Neutrophil (primary cell): ENCODE data around the gene CPSF3.

Experiments
- H3K27ac ChIP-seq: fragments of 200-600 bp; sonication (generic); 2 replicates; pipeline ENCODE4 v1.5.1; 2016; ENCODE audit warnings: mild to moderate bottlenecking, moderate library complexity
- H3K27me3 ChIP-seq: fragments of 200-600 bp; sonication (generic); 2 replicates; pipeline ENCODE4 v1.6.0; 2016; ENCODE audit warnings: mild to moderate bottlenecking
- H3K36me3 ChIP-seq: fragments of 200-600 bp; sonication (generic); 2 replicates; pipeline ENCODE4 v1.5.1; 2017
- H3K4me1 ChIP-seq, 2 experiments: fragments of 200-600 bp in 1 of 2; sonication (generic) in 1 of 2; 1 replicate in 1 of 2; 2 replicates in 1 of 2; pipeline versions ENCODE4 v1.5.1 to v1.6.1; 2013 to 2016; ENCODE audit warnings: low read depth in 1 of 2, low read length in 1 of 2, mild to moderate bottlenecking in 1 of 2, moderate library complexity in 1 of 2; ENCODE audit not compliant: control insufficient read depth in 1 of 2, insufficient read depth in 1 of 2
- H3K4me3 ChIP-seq, 2 experiments: fragments of 200-600 bp in 1 of 2; sonication (generic) in 1 of 2; 1 replicate in 1 of 2; 2 replicates in 1 of 2; pipeline ENCODE4 v1.5.1; 2013 to 2016; ENCODE audit warnings: low read depth in 1 of 2, low read length in 1 of 2, mild to moderate bottlenecking in 1 of 2, moderate library complexity in 1 of 2
- H3K9me3 ChIP-seq: fragments of 200-600 bp; sonication (generic); 2 replicates; pipeline ENCODE4 v1.5.1; 2016
- TF ChIP-seq, protein P1 (sequence below): fragments of 200-600 bp; sonication (generic); IDR thresholded peaks from 2 replicates; pipeline ENCODE4 v1.5.1; 2016; ENCODE audit warnings: antibody characterized with exemption

Gene CPSF3

DNA sequence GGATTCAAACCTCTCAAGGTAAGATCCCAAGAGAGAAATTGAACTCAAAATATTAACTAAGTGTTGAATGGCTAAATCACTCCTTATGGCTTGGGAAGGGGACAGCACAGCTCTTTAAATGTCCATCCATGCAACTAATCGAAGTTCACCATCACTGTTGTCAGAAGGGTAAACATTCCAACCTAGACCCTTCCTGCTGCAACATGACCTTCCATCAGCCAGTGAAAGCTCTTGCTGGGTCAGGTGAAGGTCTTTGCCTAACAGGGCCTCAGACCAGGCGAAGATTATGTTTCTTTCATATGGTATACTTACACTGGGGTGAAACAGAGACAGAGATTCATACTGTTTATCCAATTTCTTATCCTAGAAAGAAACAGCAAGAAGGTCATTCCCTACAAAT is 67.3 kb downstream of the CPSF3 start:
- H3K4me3 ChIP-seq: no peak overlapping the region
- no peaks in the 10 kb centered on the region for H3K4me1 ChIP-seq
- no peak overlapping the region for H3K27ac ChIP-seq
- H3K36me3 ChIP-seq: peaks cover 100% of the 10 kb centered on the region
- no peaks in the 10 kb centered on the region for H3K27me3 ChIP-seq
- TF ChIP-seq, protein P1, sequence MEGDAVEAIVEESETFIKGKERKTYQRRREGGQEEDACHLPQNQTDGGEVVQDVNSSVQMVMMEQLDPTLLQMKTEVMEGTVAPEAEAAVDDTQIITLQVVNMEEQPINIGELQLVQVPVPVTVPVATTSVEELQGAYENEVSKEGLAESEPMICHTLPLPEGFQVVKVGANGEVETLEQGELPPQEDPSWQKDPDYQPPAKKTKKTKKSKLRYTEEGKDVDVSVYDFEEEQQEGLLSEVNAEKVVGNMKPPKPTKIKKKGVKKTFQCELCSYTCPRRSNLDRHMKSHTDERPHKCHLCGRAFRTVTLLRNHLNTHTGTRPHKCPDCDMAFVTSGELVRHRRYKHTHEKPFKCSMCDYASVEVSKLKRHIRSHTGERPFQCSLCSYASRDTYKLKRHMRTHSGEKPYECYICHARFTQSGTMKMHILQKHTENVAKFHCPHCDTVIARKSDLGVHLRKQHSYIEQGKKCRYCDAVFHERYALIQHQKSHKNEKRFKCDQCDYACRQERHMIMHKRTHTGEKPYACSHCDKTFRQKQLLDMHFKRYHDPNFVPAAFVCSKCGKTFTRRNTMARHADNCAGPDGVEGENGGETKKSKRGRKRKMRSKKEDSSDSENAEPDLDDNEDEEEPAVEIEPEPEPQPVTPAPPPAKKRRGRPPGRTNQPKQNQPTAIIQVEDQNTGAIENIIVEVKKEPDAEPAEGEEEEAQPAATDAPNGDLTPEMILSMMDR: no peak
- no peaks in the 10 kb centered on the region for H3K9me3 ChIP-seq

DNA sequence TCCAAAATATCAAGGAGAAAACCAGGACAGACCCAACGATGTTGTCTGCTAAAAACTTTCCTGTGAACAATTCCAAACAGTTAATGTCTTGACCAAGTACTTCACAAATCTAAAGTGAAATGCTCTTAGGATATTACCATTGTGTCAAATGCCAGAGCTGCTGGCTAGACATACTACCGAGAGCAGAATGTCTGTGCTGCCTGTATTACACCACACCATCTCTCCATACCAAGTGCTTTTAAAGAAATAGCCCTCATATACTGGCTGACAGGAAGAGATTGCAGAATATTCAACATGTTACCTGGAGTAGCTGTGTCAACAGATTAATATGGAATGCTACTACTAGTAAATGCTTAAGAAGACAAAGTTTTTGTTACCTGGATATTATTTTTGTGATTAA is 69.5 kb downstream of the CPSF3 start:
- no peaks in the 10 kb centered on the region for H3K9me3 ChIP-seq
- peaks cover 100% of the 10 kb centered on the region for H3K36me3 ChIP-seq
- H3K4me3 ChIP-seq: no peak overlapping the region
- H3K4me1 ChIP-seq: no peaks in the 10 kb centered on the region
- H3K27me3 ChIP-seq: no peaks in the 10 kb centered on the region
- TF ChIP-seq, protein P1: no peak
- no peak overlapping the region for H3K27ac ChIP-seq

DNA sequence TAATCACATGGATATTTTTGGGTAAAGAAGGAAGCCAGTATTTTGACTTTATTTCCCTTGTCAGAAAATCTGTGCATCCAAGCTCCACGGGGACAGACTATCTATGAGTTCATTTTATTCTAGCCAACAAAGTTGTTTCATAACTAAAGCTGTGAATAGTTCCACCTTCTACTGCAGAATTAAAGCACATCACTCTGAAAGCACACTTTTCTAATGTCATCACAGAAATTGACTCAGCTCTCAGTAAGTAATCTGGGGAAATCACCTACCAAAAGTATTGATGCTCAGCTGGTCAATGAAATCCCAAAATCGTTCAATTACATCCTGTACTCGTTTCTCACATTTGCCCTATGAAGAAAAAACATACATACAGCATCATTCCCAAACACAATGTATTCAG is 70.0 kb downstream of the CPSF3 start:
- Histone ChIP-seq H3K27me3 (no peaks in the 10 kb centered on the region), H3K9me3 (no peaks in the 10 kb centered on the region), H3K4me3 (no peak overlapping the region), H3K4me1 (no peaks in the 10 kb centered on the region), H3K27ac (no peak overlapping the region), H3K36me3 (peaks cover 100% of the 10 kb centered on the region)
- TF ChIP-seq, protein P1: no peak

DNA sequence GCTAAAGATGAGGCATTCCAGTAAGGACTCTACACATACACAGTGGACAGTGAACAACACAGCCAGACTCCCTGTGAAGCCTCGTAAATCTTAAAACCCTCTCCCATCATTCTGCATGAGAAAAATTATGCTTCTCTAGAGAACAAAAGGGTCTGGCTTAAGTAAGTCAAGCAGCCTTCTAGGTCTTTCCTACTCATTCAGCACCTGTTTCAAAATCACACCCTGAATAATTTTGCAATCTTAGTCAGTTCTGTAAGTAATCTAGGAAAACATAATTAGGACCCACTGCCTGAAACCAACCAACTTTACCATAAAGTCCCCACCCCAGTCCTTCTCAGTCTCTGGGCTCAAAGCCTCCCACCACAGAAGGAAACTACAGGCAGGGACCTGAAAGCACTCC is 70.6 kb downstream of the CPSF3 start:
- H3K4me3 ChIP-seq: no peak overlapping the region
- H3K4me1 ChIP-seq: no peaks in the 10 kb centered on the region
- peaks cover 98% of the 10 kb centered on the region for H3K36me3 ChIP-seq
- TF ChIP-seq, protein P1: no peak
- no peaks in the 10 kb centered on the region for H3K27me3 ChIP-seq
- H3K9me3 ChIP-seq: no peaks in the 10 kb centered on the region
- no peak overlapping the region for H3K27ac ChIP-seq

DNA sequence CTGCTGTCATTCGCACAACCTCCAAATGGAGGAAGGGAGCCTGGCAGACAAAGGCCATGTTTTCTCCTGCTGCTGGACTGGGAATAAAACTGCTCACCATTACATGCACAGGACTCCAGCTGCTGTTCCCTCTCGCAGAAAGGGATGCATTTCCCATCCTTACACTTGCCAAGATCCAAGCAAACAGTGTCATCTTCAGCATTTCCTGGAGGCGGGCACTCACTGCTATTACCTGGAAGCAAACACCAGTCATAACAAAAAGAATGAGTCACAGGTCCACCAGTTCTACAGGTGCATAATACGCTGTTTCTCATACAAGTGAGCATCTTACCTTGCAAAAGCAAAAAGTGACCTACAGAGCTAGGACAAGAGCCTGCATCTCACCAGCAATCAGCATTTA is 73.6 kb downstream of the CPSF3 start:
- no peaks in the 10 kb centered on the region for H3K9me3 ChIP-seq
- H3K27ac ChIP-seq: no peak overlapping the region
- H3K27me3 ChIP-seq: no peaks in the 10 kb centered on the region
- TF ChIP-seq, protein P1: no peak
- no peak overlapping the region for H3K4me3 ChIP-seq
- H3K4me1 ChIP-seq: no peaks in the 10 kb centered on the region
- peaks cover 93% of the 10 kb centered on the region for H3K36me3 ChIP-seq

DNA sequence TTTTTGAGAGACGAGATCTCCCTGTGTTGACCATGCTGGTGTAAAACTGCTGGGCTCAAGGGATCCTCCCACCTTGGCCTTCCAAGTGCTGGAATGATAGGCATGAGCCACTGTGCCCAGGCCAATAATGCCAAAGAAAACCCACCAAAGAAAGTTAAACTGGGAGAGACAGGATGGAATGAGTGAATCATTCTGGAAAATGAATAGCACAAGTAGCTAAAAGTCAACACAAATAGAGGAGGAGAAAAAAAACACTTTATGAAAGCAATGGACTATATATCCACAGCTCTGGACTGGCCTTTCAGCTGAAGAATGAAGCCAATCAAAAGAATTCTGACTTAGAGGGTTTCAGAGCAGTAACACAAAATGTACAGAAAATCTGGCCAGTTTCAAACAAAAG is 74.8 kb downstream of the CPSF3 start:
- Histone ChIP-seq H3K36me3 (peaks cover 92% of the 10 kb centered on the region), H3K27me3 (no peaks in the 10 kb centered on the region), H3K27ac (no peak overlapping the region), H3K4me3 (no peak overlapping the region), H3K9me3 (no peaks in the 10 kb centered on the region), H3K4me1 (no peaks in the 10 kb centered on the region)
- TF ChIP-seq, protein P1: no peak
